Mesenchymal stem cell (in vitro differentiated cells and primary cell): Measurements from ENCODE around the gene KCNA4.

Experiments
- DNase-seq: peaks from one replicate; pipeline ENCODE4 v3.0.0-alpha.2; 2013
- H2AFZ ChIP-seq: one replicate; pipeline ENCODE4 v1.6.1; 2013; ENCODE audit warnings: low read depth, mild to moderate bottlenecking, control low read depth, inconsistent platforms, low read length, moderate library complexity
- H2AK5ac ChIP-seq: 2 replicates; pipeline ENCODE4 v1.6.1; 2013; ENCODE audit warnings: low read length, moderate library complexity, mild to moderate bottlenecking, inconsistent platforms; ENCODE audit not compliant: severe bottlenecking
- H2BK120ac ChIP-seq: one replicate; pipeline ENCODE4 v1.6.1; 2013; ENCODE audit warnings: low read depth, mild to moderate bottlenecking, inconsistent platforms, low read length, moderate library complexity
- H2BK12ac ChIP-seq, 2 experiments: one replicate each; pipeline ENCODE4 v1.6.1; 2013; ENCODE audit warnings: inconsistent platforms in 2 of 2, low read length in 2 of 2, mild to moderate bottlenecking in 2 of 2, moderate library complexity in 2 of 2, control low read depth in 1 of 2
- H2BK15ac ChIP-seq: one replicate; pipeline ENCODE4 v1.6.1; 2013; ENCODE audit warnings: mild to moderate bottlenecking, low read depth, inconsistent platforms; ENCODE audit not compliant: poor library complexity, severe bottlenecking
- H2BK5ac ChIP-seq: 2 replicates; pipeline ENCODE4 v1.6.1; 2013; ENCODE audit warnings: low read depth, mild to moderate bottlenecking, low read length, control low read depth, inconsistent platforms; ENCODE audit not compliant: poor library complexity, severe bottlenecking
- H3K14ac ChIP-seq, 2 experiments: one replicate each; pipeline ENCODE4 v1.6.1; 2013; ENCODE audit warnings: inconsistent platforms in 2 of 2, low read length in 2 of 2, control low read depth in 1 of 2, mild to moderate bottlenecking in 1 of 2, moderate library complexity in 1 of 2
- H3K18ac ChIP-seq, 2 experiments: one replicate each; pipeline ENCODE4 v1.6.1; 2013; ENCODE audit warnings: inconsistent platforms in 2 of 2, low read length in 2 of 2, control low read depth in 1 of 2, low read depth in 1 of 2, mild to moderate bottlenecking in 1 of 2
- H3K23ac ChIP-seq, 2 experiments: one replicate each; pipeline ENCODE4 v1.6.1; 2013; ENCODE audit warnings: inconsistent platforms in 2 of 2, low read length in 2 of 2, mild to moderate bottlenecking in 2 of 2, moderate library complexity in 2 of 2, control low read depth in 1 of 2
- H3K27ac ChIP-seq: 2 replicates; pipeline ENCODE4 v1.5.1; 2013; ENCODE audit warnings: mild to moderate bottlenecking, moderate library complexity, low read length, control low read depth, inconsistent platforms; ENCODE audit not compliant: poor library complexity, severe bottlenecking
- H3K27me3 ChIP-seq, 2 experiments: 2 replicates each; pipeline versions ENCODE4 v1.6.1 to v1.7.0; 2013; ENCODE audit warnings: low read length in 2 of 2, mild to moderate bottlenecking in 2 of 2, moderate library complexity in 2 of 2, control low read depth in 1 of 2, inconsistent platforms in 1 of 2; ENCODE audit not compliant: control insufficient read depth in 1 of 2, insufficient read depth in 1 of 2
- H3K36me3 ChIP-seq, 2 experiments: 2 replicates each; pipeline versions ENCODE4 v1.6.1 to v1.7.0; 2013; ENCODE audit warnings: low read length in 2 of 2, control low read depth in 1 of 2, inconsistent platforms in 1 of 2, low read depth in 1 of 2, mild to moderate bottlenecking in 1 of 2; ENCODE audit not compliant: insufficient read depth in 2 of 2, control insufficient read depth in 1 of 2
- H3K4ac ChIP-seq, 2 experiments: one replicate each; pipeline ENCODE4 v1.6.1; 2013; ENCODE audit warnings: inconsistent platforms in 2 of 2, low read length in 2 of 2, mild to moderate bottlenecking in 2 of 2, moderate library complexity in 2 of 2, control low read depth in 1 of 2, low read depth in 1 of 2
- H3K4me1 ChIP-seq: 2 replicates; pipeline ENCODE4 v1.6.1; 2013; ENCODE audit warnings: low read depth, low read length, control low read depth; ENCODE audit not compliant: control insufficient read depth, insufficient read depth
- H3K4me2 ChIP-seq: 2 replicates; pipeline ENCODE4 v1.6.1; 2013; ENCODE audit warnings: low read length, mild to moderate bottlenecking, inconsistent platforms; ENCODE audit not compliant: poor library complexity, severe bottlenecking
- H3K4me3 ChIP-seq, 2 experiments: 2 replicates each; pipeline versions ENCODE4 v1.5.1 to v1.7.0; 2013; ENCODE audit warnings: low read length in 2 of 2, mild to moderate bottlenecking in 2 of 2, control low read depth in 1 of 2, low read depth in 1 of 2; ENCODE audit not compliant: insufficient read depth in 1 of 2
- H3K79me1 ChIP-seq: replicated peaks from 2 replicates; pipeline ENCODE4 v1.6.1; 2013; ENCODE audit warnings: mild to moderate bottlenecking, control low read depth, low read length, inconsistent platforms; ENCODE audit not compliant: poor library complexity, severe bottlenecking
- H3K9ac ChIP-seq: 2 replicates; pipeline ENCODE4 v1.7.0; 2013; ENCODE audit warnings: mild to moderate bottlenecking, low read length, moderate library complexity
- H3K9me3 ChIP-seq: 2 replicates; pipeline ENCODE4 v1.7.0; 2013; ENCODE audit warnings: mild to moderate bottlenecking, low read length; ENCODE audit not compliant: control insufficient read depth
- H4K8ac ChIP-seq: one replicate; pipeline ENCODE4 v1.6.1; 2013; ENCODE audit warnings: inconsistent platforms, mild to moderate bottlenecking, low read length, moderate library complexity
- H4K91ac ChIP-seq: one replicate; pipeline ENCODE4 v1.6.1; 2013; ENCODE audit warnings: mild to moderate bottlenecking, low read length, inconsistent platforms
- WGBS: methylation state at CpG from one replicate; pipeline ENCODE4 v1.1.7; 2013; ENCODE audit warnings: mixed read lengths; 5-methylcytosine and 5-hydroxymethylcytosine counted together

KCNA4 gene

GRCh38 chr11:29963036-29963435 is 53.8 kb downstream of the KCNA4 start:
- no peak overlapping the region for H4K8ac ChIP-seq
- no peak overlapping the region for H2BK12ac ChIP-seq
- H3K79me1 ChIP-seq, result no peaks in the 10 kb centered on the region
- H4K91ac ChIP-seq, result no peak overlapping the region
- 89% methylated on average over 1 of the region's 2 CpGs for WGBS
- no peak overlapping the region for H2BK5ac ChIP-seq
- no peak overlapping the region for H3K18ac ChIP-seq
- H2BK120ac ChIP-seq, result no peak overlapping the region
- H2AFZ ChIP-seq, result no peak overlapping the region
- H3K4me2 ChIP-seq, result no peak overlapping the region
- H2AK5ac ChIP-seq, result no peak overlapping the region
- H2BK15ac ChIP-seq, result no peak overlapping the region
- H3K27ac ChIP-seq, result no peak overlapping the region
- H3K14ac ChIP-seq, result no peak overlapping the region
- no peak overlapping the region for H3K23ac ChIP-seq
- no peak overlapping the region for H3K4ac ChIP-seq
- no peaks in the 10 kb centered on the region for H3K36me3 ChIP-seq
- no peaks in the 10 kb centered on the region for H3K4me1 ChIP-seq
- no peak overlapping the region for H3K9ac ChIP-seq
- H3K4me3 ChIP-seq, result no peak overlapping the region
- H3K27me3 ChIP-seq, result no peaks in the 10 kb centered on the region
- no peak for DNase-seq
- no peaks in the 10 kb centered on the region for H3K9me3 ChIP-seq

GRCh38 chr11:29962243-29962642 is 54.6 kb downstream of the KCNA4 start:
- Histone ChIP-seq H2AFZ (no peak overlapping the region), H4K91ac (no peak overlapping the region), H3K79me1 (no peaks in the 10 kb centered on the region), H3K4ac (no peak overlapping the region), H3K4me3 (no peak overlapping the region), H2AK5ac (no peak overlapping the region), H3K4me1 (no peaks in the 10 kb centered on the region), H3K18ac (no peak overlapping the region), H2BK5ac (no peak overlapping the region), H3K14ac (no peak overlapping the region), H2BK15ac (no peak overlapping the region), H3K9ac (no peak overlapping the region), H4K8ac (no peak overlapping the region), H3K23ac (no peak overlapping the region), H3K4me2 (no peak overlapping the region), H3K36me3 (no peaks in the 10 kb centered on the region), H3K27me3 (no peaks in the 10 kb centered on the region), H2BK12ac (no peak overlapping the region), H2BK120ac (no peak overlapping the region), H3K9me3 (no peaks in the 10 kb centered on the region), H3K27ac (no peak overlapping the region)
- DNase-seq, result no peak
- WGBS, result 62% methylated on average over 2 of the region's 2 CpGs
